HepG2 (cell line): Measurements from ENCODE around the gene SERPINF2. TPM values are rescaled to one million over a fixed set of nuclear protein-coding genes. Genes with fewer than 3 reads are reported as not detected.

Source experiments
- GABPB1 ChIP-seq: IDR thresholded peaks from 2 replicates; pipeline ENCODE4 v1.6.1; 2016; ENCODE audit warnings: mild to moderate bottlenecking, missing genetic modification reagents, moderate library complexity, missing compliant biosample characterization
- GPBP1L1 ChIP-seq: sonication (generic); formaldehyde crosslinking; IDR thresholded peaks from 2 replicates; pipeline ENCODE4 v1.5.0; 2020; ENCODE audit warnings: mild to moderate bottlenecking, missing genetic modification reagents
- RCOR2 ChIP-seq: IDR thresholded peaks from 2 replicates; pipeline ENCODE4 v1.6.1; 2016; ENCODE audit warnings: missing biosample characterization, missing genetic modification reagents
- SALL1 ChIP-seq: sonication (generic); formaldehyde crosslinking; IDR thresholded peaks from 2 replicates; pipeline ENCODE4 v1.8.0; 2022; ENCODE audit warnings: mild to moderate bottlenecking, missing genetic modification reagents
- SP1 ChIP-seq, 2 experiments: fragments of 450-650 bp in 1 of 2; sonication (generic) in 1 of 2; formaldehyde crosslinking in 1 of 2; IDR thresholded peaks; 2 replicates each; pipeline versions ENCODE4 v1.4.0 to v1.6.1; 2016 to 2020; ENCODE audit warnings: missing genetic modification reagents in 1 of 2
- ZNF136 ChIP-seq: sonication (generic); formaldehyde crosslinking; IDR thresholded peaks from 2 replicates; pipeline ENCODE4 v1.8.1; 2022; ENCODE audit warnings: low read depth, mild to moderate bottlenecking, moderate library complexity, missing genetic modification reagents
- ZNF235 ChIP-seq: sonication (generic); formaldehyde crosslinking; IDR thresholded peaks from 2 replicates; pipeline ENCODE4 v1.8.1; 2023; ENCODE audit warnings: mild to moderate bottlenecking, missing genetic modification reagents, borderline replicate concordance
- ZNF350 ChIP-seq: sonication (generic); formaldehyde crosslinking; IDR thresholded peaks from 2 replicates; pipeline ENCODE4 v1.4.0; 2020; ENCODE audit warnings: mild to moderate bottlenecking, low read depth, missing genetic modification reagents, borderline replicate concordance
- ZNF510 ChIP-seq: sonication (generic); formaldehyde crosslinking; IDR thresholded peaks from 2 replicates; pipeline ENCODE4 v1.4.0; 2020; ENCODE audit warnings: low read depth, mild to moderate bottlenecking, missing genetic modification reagents
- ZSCAN25 ChIP-seq: sonication (generic); formaldehyde crosslinking; IDR thresholded peaks from 2 replicates; pipeline ENCODE4 v1.8.0; 2022; ENCODE audit warnings: mild to moderate bottlenecking, missing genetic modification reagents
- polyA plus RNA-seq, 8 experiments: library from polyadenylated mRNA; depleted of rRNA in 3 of 8; stranded (reverse) in 7 of 8; unstranded in 1 of 8; fragments of >200 nt; fragmentation: Illumina TruSeq in 4 of 8; extraction: Trizol in 4 of 8; gene quantifications; 2 replicates each; pipeline versions ENCODE4 v1.2.1 to v1.2.3, GENCODE V29; 2011 to 2016; ENCODE audit warnings: low read depth in 4 of 8, missing spikeins in 1 of 8, mixed read lengths in 1 of 8; ENCODE audit not compliant: insufficient read depth in 1 of 8
- total RNA-seq, 5 experiments: library from RNA; depleted of rRNA; stranded (reverse); fragments of >200 nt; fragmentation: Illumina TruSeq; extraction: Trizol; gene quantifications; 2 replicates each; pipeline ENCODE4 v1.2.3, GENCODE V29; 2016; ENCODE audit warnings: low read depth in 1 of 5
- TF ChIP-seq, protein P1 (sequence below): IDR thresholded peaks from 2 replicates; pipeline ENCODE4 v1.4.0; 2020; ENCODE audit warnings: mild to moderate bottlenecking, missing genetic modification reagents
- TF ChIP-seq, protein P2 (sequence below): sonication (generic); formaldehyde crosslinking; IDR thresholded peaks from 2 replicates; pipeline ENCODE4 v1.5.1; 2020; ENCODE audit warnings: mild to moderate bottlenecking, missing genetic modification reagents, moderate library complexity
- TF ChIP-seq, protein P3 (sequence below): sonication (generic); formaldehyde crosslinking; IDR thresholded peaks from 2 replicates; pipeline ENCODE4 v1.9.0; 2022; ENCODE audit warnings: low read depth, missing genetic modification reagents

The SERPINF2 gene
- total and polyA plus RNA-seq, 2 of the 13 experiments (the other 11 are each of a cell fraction or from before 2014, with no cell fraction given) = 309 to 548 TPM

DNA sequence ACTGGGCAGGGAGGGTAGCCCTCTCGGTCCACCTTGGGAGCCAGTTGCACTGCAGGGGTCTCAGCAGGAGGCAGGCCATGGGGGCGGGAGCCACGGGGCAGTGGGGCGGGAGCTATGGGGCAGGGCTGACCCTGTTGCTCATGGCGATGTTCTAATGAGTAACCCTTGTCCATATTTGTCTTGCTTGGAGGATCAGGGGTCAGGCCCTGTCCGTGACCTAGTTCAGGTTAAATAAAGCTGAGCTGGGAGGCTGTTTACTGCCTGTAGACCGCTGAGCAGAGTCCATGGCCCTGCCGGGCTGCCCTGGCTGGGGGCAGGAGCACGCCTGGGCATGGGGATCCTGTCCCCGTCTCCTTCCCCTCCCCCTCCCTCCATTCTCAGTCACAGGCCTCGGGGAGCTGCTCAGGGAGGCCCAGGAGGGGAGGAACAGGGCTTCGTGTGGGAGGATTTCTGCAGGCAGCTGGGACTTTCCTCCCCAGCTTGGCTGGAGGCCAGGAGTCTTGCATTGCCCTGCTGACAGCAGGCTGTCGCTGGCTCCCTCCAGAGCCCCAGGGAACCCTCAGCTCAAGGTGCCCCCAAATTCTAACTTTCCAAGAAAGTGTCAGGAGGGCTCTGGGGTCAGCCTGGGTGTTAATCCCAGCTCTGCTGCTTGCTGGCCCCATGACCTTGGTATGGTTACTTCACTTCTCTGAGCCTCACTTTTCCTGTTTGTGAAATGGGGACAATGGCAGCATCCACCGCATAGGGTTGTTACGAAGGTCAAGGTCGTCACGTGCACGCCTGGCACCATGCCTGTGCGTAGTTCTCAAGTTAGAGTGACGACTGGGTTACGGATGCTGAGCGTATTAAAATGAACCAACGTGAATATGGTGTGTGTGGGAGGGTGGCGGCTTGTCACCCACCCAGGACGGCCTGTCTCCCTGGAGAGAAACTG is 6.1 kb upstream of the SERPINF2 start (continued):
- TF ChIP-seq GPBP1L1 = no peak
- TF ChIP-seq, protein P1, sequence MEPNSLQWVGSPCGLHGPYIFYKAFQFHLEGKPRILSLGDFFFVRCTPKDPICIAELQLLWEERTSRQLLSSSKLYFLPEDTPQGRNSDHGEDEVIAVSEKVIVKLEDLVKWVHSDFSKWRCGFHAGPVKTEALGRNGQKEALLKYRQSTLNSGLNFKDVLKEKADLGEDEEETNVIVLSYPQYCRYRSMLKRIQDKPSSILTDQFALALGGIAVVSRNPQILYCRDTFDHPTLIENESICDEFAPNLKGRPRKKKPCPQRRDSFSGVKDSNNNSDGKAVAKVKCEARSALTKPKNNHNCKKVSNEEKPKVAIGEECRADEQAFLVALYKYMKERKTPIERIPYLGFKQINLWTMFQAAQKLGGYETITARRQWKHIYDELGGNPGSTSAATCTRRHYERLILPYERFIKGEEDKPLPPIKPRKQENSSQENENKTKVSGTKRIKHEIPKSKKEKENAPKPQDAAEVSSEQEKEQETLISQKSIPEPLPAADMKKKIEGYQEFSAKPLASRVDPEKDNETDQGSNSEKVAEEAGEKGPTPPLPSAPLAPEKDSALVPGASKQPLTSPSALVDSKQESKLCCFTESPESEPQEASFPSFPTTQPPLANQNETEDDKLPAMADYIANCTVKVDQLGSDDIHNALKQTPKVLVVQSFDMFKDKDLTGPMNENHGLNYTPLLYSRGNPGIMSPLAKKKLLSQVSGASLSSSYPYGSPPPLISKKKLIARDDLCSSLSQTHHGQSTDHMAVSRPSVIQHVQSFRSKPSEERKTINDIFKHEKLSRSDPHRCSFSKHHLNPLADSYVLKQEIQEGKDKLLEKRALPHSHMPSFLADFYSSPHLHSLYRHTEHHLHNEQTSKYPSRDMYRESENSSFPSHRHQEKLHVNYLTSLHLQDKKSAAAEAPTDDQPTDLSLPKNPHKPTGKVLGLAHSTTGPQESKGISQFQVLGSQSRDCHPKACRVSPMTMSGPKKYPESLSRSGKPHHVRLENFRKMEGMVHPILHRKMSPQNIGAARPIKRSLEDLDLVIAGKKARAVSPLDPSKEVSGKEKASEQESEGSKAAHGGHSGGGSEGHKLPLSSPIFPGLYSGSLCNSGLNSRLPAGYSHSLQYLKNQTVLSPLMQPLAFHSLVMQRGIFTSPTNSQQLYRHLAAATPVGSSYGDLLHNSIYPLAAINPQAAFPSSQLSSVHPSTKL = peak; percentile 89
- no peak; the same call in 1 of the 2 replicates for TF ChIP-seq ZSCAN25 (CRISPR knock-in tag)
- peak; percentile 96 for TF ChIP-seq RCOR2
- TF ChIP-seq ZNF350 (CRISPR knock-in tag) = peak; percentile 95
- TF ChIP-seq GABPB1 = peak; percentile 72
- TF ChIP-seq, protein P2, sequence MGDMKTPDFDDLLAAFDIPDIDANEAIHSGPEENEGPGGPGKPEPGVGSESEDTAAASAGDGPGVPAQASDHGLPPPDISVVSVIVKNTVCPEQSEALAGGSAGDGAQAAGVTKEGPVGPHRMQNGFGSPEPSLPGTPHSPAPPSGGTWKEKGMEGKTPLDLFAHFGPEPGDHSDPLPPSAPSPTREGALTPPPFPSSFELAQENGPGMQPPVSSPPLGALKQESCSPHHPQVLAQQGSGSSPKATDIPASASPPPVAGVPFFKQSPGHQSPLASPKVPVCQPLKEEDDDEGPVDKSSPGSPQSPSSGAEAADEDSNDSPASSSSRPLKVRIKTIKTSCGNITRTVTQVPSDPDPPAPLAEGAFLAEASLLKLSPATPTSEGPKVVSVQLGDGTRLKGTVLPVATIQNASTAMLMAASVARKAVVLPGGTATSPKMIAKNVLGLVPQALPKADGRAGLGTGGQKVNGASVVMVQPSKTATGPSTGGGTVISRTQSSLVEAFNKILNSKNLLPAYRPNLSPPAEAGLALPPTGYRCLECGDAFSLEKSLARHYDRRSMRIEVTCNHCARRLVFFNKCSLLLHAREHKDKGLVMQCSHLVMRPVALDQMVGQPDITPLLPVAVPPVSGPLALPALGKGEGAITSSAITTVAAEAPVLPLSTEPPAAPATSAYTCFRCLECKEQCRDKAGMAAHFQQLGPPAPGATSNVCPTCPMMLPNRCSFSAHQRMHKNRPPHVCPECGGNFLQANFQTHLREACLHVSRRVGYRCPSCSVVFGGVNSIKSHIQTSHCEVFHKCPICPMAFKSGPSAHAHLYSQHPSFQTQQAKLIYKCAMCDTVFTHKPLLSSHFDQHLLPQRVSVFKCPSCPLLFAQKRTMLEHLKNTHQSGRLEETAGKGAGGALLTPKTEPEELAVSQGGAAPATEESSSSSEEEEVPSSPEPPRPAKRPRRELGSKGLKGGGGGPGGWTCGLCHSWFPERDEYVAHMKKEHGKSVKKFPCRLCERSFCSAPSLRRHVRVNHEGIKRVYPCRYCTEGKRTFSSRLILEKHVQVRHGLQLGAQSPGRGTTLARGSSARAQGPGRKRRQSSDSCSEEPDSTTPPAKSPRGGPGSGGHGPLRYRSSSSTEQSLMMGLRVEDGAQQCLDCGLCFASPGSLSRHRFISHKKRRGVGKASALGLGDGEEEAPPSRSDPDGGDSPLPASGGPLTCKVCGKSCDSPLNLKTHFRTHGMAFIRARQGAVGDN = peak; percentile 84
- no peak for TF ChIP-seq ZNF136 (CRISPR knock-in tag)
- TF ChIP-seq SP1 (IDR thresholded peaks at IDR 0.05) = no peak
- TF ChIP-seq SP1 (CRISPR knock-in tag; IDR thresholded peaks at IDR 0.05) = peak; percentile 72; the same call in 1 of the 2 replicates
- TF ChIP-seq ZNF510 = no peak
- TF ChIP-seq, protein P3, sequence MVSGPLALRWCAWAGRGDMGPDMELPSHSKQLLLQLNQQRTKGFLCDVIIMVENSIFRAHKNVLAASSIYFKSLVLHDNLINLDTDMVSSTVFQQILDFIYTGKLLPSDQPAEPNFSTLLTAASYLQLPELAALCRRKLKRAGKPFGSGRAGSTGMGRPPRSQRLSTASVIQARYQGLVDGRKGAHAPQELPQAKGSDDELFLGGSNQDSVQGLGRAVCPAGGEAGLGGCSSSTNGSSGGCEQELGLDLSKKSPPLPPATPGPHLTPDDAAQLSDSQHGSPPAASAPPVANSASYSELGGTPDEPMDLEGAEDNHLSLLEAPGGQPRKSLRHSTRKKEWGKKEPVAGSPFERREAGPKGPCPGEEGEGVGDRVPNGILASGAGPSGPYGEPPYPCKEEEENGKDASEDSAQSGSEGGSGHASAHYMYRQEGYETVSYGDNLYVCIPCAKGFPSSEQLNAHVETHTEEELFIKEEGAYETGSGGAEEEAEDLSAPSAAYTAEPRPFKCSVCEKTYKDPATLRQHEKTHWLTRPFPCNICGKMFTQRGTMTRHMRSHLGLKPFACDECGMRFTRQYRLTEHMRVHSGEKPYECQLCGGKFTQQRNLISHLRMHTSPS = peak; percentile 96
- peak; percentile 88 for TF ChIP-seq SALL1
- TF ChIP-seq ZNF235 (CRISPR knock-in tag) = peak; percentile 87
